Neural cell (in vitro differentiated cells): ENCODE data around the gene CELF4.

Source experiments
- CTCF ChIP-seq: fragments of 450-650 bp; IDR thresholded peaks from 2 replicates; pipeline ENCODE4 v1.5.1; 2014; ENCODE audit warnings: antibody characterized with exemption, mild to moderate bottlenecking, moderate library complexity; ENCODE audit not compliant: poor library complexity, severe bottlenecking
- EP300 ChIP-seq: fragments of 450-650 bp; conservative IDR thresholded peaks from 2 replicates; pipeline ENCODE4 v1.6.1; 2014; ENCODE audit warnings: antibody characterized with exemption, mild to moderate bottlenecking, moderate library complexity; ENCODE audit not compliant: poor library complexity, severe bottlenecking
- MXI1 ChIP-seq: fragments of 450-650 bp; conservative IDR thresholded peaks from 2 replicates; pipeline ENCODE4 v1.6.1; 2014; ENCODE audit warnings: antibody characterized with exemption, mild to moderate bottlenecking; ENCODE audit not compliant: poor library complexity, severe bottlenecking
- REST ChIP-seq: IDR thresholded peaks from 2 replicates; pipeline ENCODE4 v1.6.1; 2012; ENCODE audit warnings: borderline replicate concordance

- TF ChIP-seq CTCF (no peak), MXI1 (no peak), EP300 (no peak), REST (no peak)
Measured at GRCh38 chr18:37487400-37487867, 78.2 kb downstream of the CELF4 start.
